ENCODE measurements around the gene HS6ST3.

The HS6ST3 gene

DNA sequence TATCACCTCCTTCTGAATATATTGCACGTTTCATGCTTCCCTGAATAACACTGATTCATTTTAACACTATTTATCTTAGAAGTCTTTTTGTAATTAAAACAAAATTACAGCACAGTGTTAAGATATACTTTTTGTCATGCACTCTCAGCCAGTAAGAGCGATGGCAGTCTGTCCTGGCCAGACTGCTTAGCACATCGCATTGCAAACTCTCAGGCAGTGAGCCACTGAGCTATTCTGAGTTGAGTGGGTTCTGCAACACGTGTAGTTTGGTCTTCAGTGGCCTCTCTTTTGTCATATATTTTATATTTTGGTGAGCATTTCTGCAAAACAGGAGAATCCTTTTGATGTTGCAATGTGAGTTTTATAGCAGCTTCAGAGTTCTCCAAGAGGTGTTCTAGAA is 332.1 kb downstream of the HS6ST3 start:
- H3K4me3 ChIP-seq, result no peak overlapping the region
- H3K4me1 ChIP-seq, result no peaks in the 10 kb centered on the region
- no peaks in the 10 kb centered on the region for H3K9me3 ChIP-seq
- H3K36me3 ChIP-seq, result no peaks in the 10 kb centered on the region
- TF ChIP-seq, protein P1, sequence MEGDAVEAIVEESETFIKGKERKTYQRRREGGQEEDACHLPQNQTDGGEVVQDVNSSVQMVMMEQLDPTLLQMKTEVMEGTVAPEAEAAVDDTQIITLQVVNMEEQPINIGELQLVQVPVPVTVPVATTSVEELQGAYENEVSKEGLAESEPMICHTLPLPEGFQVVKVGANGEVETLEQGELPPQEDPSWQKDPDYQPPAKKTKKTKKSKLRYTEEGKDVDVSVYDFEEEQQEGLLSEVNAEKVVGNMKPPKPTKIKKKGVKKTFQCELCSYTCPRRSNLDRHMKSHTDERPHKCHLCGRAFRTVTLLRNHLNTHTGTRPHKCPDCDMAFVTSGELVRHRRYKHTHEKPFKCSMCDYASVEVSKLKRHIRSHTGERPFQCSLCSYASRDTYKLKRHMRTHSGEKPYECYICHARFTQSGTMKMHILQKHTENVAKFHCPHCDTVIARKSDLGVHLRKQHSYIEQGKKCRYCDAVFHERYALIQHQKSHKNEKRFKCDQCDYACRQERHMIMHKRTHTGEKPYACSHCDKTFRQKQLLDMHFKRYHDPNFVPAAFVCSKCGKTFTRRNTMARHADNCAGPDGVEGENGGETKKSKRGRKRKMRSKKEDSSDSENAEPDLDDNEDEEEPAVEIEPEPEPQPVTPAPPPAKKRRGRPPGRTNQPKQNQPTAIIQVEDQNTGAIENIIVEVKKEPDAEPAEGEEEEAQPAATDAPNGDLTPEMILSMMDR (IDR thresholded peaks at IDR 0.05), result no peak
- intact Hi-C loops (cut with DNase I; ENCODE audit: low total_unique reads), result no loop called here
- no peak for DNase-seq
- H3K27me3 ChIP-seq, result no peaks in the 10 kb centered on the region
- H3K27ac ChIP-seq, result no peak overlapping the region

DNA sequence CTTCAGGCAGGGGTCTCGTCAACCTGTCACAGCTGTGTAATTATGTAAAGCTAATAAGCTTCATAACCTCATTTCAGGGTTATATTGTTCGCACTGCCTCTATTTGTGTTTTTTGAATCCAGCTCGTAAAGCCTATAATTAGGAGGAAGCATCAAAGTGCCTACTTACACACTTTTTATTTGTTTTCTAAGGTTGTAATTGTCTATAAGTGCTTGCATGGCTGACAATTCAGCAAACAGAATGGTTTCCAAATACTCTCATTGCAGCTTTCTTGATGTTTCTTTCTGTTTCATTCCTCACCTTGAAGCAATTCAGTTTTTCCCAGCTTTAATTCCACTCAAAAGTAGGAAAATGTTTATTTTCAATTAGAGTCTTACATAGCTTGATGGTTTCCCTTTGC is 336.3 kb downstream of the HS6ST3 start:
- no peak for DNase-seq
- H3K9me3 ChIP-seq, result no peaks in the 10 kb centered on the region
- H3K27ac ChIP-seq, result no peak overlapping the region
- TF ChIP-seq, protein P1 (IDR thresholded peaks at IDR 0.05), result no peak
- intact Hi-C loops (cut with DNase I; ENCODE audit: low total_unique reads), result no loop called here
- H3K4me1 ChIP-seq, result no peaks in the 10 kb centered on the region
- H3K27me3 ChIP-seq, result no peaks in the 10 kb centered on the region
- H3K4me3 ChIP-seq, result no peak overlapping the region
- no peaks in the 10 kb centered on the region for H3K36me3 ChIP-seq

DNA sequence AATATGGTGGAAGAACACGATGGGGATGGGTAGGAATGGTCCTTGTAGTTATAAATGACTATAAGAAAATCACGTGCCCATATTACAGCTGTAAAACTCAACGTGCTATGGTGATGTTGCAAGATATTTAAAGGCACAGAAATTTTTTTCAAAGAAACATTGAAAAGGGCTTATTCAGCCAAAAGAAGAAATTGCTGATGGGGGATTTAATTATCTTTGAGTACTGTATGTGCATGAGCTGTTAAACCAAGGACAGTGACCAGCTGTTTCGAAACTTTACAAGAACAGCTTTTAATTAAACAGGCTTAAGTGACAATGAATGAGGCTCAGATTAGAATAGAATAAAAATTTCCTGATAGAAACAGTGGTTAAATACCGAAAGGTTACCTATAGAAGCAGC is 339.0 kb downstream of the HS6ST3 start:
- Histone ChIP-seq H3K36me3 (no peaks in the 10 kb centered on the region), H3K4me1 (no peaks in the 10 kb centered on the region), H3K27ac (no peak overlapping the region), H3K9me3 (no peaks in the 10 kb centered on the region), H3K4me3 (no peak overlapping the region), H3K27me3 (no peaks in the 10 kb centered on the region)
- no peak for DNase-seq
- TF ChIP-seq, protein P1 (IDR thresholded peaks at IDR 0.05), result no peak
- intact Hi-C loops (cut with DNase I; ENCODE audit: low total_unique reads), result no loop called here

DNA sequence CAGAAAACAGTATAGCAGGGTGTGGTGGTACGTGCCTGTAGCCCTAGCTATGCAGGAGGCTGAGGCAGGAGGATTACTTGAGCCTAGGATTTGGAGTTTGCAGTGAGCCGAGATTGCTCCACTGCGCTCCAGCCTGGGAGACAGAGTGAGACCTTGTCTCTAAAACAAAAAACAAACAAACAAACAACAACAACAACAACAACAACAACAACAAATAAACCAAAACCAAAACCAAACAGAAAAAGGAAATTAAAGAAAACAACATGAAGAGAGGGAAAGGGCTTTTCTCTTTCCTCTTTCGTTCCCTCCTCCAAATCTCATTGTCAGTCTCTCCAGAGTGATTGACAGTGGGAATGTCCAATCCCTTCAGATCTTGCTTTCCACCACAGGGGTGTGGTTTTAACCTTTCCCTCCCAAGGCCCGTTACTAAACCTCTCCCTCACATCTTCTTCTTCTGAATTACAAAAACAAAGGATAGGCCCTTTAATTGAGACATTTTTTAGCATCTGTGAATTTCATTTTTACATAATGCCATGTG is 341.2 kb downstream of the HS6ST3 start:
- Histone ChIP-seq H3K27me3 (no peaks in the 10 kb centered on the region), H3K4me3 (no peak overlapping the region), H3K27ac (no peak overlapping the region), H3K36me3 (no peaks in the 10 kb centered on the region), H3K9me3 (no peaks in the 10 kb centered on the region), H3K4me1 (no peaks in the 10 kb centered on the region)
- DNase-seq, result no peak
- TF ChIP-seq, protein P1 (IDR thresholded peaks at IDR 0.05), result no peak
- intact Hi-C loops (cut with DNase I; ENCODE audit: low total_unique reads), result no loop called here

DNA sequence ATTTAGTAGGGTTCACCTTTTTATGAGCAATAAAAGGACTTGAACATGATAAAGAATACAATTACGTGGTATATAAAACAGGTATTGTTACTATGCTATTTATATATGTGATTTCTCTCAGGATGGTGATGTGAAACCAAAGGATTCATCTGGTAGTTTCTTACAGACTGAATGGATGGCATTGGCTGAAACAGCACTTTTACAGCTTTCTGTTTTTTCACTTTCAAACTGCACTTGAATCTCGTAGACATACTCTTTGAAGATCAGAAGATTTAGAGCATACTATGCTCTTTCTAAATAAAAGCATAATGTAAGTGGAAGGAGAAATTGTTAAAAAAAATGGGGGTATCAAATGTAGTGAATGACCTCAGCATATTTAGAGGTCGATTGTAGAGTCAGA is 354.8 kb downstream of the HS6ST3 start:
- Histone ChIP-seq H3K4me1 (no peaks in the 10 kb centered on the region), H3K27ac (no peak overlapping the region), H3K9me3 (no peaks in the 10 kb centered on the region), H3K4me3 (no peak overlapping the region), H3K36me3 (no peaks in the 10 kb centered on the region), H3K27me3 (no peaks in the 10 kb centered on the region)
- no peak for DNase-seq
- TF ChIP-seq, protein P1 (IDR thresholded peaks at IDR 0.05), result no peak
- intact Hi-C loops (cut with DNase I; ENCODE audit: low total_unique reads), result no loop called here

DNA sequence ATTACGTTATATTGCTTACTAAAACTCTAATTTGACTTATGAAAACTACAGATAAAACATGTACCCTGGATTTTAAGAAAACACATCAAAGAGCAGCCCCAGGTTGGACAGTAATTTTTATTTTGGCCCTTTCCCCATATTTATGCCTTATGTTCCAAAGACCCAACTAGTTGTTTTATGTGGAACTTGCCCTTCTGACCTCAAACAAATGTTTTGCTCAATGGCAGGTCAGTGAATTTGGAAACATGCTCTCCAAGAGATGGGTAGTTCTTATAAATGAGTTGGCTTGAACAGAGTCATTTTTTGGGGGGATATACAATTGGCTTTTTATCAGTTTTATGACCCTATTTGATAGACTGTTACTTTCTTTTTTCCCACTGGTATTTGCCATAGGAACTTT is 360.0 kb downstream of the HS6ST3 start:
- Histone ChIP-seq H3K27me3 (no peaks in the 10 kb centered on the region), H3K36me3 (no peaks in the 10 kb centered on the region), H3K4me1 (peaks cover 0 to 8% (median 0%) of the 10 kb centered on the region in 4 donors), H3K9me3 (no peaks in the 10 kb centered on the region), H3K4me3 (no peak overlapping the region), H3K27ac (no peak overlapping the region)
- intact Hi-C loops (cut with DNase I; ENCODE audit: low total_unique reads), result no loop called here
- no peak for DNase-seq
- TF ChIP-seq, protein P1 (IDR thresholded peaks at IDR 0.05), result no peak

Measured in tibial artery (tissue), 4 donors.